RWPE1 (cell line): ENCODE measurements around the gene PTPRE.

Source experiments
- CTCF ChIA-PET: fragments of 350-600 bp; sonication (Branson Sonifier 250); formaldehyde crosslinking; extraction: SDS; loops from one replicate; lab custom pipeline; 2021; lab: Yijun Ruan, JAX
- POLR2A ChIA-PET: fragments of 400-600 bp; formaldehyde crosslinking; extraction: SDS; loops from one replicate; lab custom pipeline; 2020; ENCODE audit warnings: antibody characterized with exemption; ENCODE audit not compliant: low non-redundant PET; lab: Yijun Ruan, JAX
- DNase-seq: peaks from one replicate; pipeline ENCODE4 v3.0.0; 2012; ENCODE audit warnings: low spot score
- H3K27ac ChIP-seq: fragments of 450-650 bp; 2 replicates; pipeline ENCODE4 v1.5.1; 2017
- TF ChIP-seq, protein P1 (sequence below): fragments of 450-650 bp; conservative IDR thresholded peaks from 2 replicates; pipeline ENCODE4 v1.5.1; 2017; ENCODE audit warnings: low read depth, mild to moderate bottlenecking

The PTPRE gene

DNA sequence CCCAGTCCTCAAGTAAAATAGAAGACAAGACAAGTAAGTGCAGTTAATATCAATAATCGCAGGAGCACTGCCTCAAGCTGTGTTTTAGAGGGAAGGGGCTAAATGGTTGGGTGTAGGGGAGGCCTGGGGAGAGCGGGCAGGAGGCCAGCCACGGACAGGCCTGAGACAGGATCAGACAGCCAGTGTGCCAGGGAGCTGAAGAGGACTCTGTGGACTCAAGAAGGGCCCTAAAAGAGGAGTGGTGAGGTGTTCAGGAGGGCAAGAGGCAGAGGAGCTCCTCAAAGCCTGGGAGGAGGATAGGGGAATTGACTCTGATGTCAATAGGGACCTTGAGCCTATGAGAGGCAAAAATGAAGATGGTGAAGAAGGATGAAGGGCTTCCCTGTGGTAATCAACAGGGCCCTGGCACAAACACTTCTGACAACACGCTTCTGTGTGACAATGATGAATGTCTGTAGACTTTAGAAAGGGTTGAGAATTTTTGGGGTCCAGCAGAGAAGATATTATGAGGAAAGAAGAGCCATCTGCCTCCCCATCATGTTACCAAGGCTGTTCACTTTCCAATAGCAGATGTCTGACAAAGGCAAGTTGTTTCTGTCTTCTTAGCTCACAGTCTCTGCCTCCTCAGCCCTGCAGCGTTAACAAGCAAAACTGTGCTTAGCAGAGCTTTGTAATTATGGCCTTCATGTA lies 2.4 kb upstream of the PTPRE start:
- ChIA-PET CTCF (interaction anchor here (0.5 to 5.5 kb wide), 3 partner anchors 105 to 150 kb away, joined by 3 to 144 read pairs (median 4); no protein-coding TSS in a partner anchor), POLR2A (no interaction called here)
- H3K27ac ChIP-seq = no peak overlapping the region
- no peak for DNase-seq
- TF ChIP-seq, protein P1, sequence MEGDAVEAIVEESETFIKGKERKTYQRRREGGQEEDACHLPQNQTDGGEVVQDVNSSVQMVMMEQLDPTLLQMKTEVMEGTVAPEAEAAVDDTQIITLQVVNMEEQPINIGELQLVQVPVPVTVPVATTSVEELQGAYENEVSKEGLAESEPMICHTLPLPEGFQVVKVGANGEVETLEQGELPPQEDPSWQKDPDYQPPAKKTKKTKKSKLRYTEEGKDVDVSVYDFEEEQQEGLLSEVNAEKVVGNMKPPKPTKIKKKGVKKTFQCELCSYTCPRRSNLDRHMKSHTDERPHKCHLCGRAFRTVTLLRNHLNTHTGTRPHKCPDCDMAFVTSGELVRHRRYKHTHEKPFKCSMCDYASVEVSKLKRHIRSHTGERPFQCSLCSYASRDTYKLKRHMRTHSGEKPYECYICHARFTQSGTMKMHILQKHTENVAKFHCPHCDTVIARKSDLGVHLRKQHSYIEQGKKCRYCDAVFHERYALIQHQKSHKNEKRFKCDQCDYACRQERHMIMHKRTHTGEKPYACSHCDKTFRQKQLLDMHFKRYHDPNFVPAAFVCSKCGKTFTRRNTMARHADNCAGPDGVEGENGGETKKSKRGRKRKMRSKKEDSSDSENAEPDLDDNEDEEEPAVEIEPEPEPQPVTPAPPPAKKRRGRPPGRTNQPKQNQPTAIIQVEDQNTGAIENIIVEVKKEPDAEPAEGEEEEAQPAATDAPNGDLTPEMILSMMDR = no peak

DNA sequence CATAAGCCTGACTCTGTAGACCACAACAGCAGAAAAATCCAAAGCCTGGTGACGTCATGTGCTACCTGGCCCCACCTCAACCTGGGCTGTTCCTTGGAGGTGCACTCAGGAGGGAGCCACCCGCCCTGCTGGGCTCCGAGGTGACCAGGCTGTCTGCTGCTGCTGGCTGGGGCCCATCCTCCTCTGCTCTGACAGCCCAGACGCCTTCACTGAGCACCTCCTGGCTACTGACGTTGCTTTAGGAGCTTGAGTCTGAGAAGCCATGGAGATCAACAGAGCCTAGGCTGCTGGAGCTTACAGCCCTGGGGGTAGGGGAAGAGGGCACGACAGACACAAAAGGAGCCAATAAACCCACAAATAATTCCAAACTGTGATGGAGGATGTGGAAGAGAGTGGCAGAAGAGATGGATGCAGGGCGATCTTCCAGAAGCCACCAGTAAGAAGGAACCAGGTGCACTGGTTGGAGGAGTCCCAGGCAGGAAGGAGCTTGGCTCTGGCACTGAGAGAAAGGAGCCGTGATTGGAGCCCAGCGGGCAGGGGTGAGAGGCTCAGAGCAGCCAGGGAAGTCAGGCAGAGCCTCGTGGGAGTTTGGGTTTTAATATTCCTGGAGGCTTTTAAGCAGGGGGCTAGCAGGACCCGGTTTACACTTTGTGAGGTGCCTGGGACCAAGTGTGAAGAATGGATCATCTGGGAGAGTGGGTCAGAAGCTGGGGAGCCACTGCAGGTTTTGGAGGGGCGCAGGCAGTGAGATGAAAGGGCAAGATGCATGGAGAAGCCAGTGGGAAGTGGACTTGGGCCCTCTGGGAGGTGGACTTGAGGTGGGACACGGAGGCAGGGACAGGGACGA lies 1.7 kb upstream of the PTPRE start:
- DNase-seq = no peak
- POLR2A ChIA-PET = no interaction called here
- no peak overlapping the region for H3K27ac ChIP-seq
- TF ChIP-seq, protein P1 = no peak
- CTCF ChIA-PET = interaction anchor here (0.5 to 5.5 kb wide), 9 partner anchors 20 to 164 kb away, joined by 3 to 144 read pairs (median 4); no protein-coding TSS in a partner anchor

DNA sequence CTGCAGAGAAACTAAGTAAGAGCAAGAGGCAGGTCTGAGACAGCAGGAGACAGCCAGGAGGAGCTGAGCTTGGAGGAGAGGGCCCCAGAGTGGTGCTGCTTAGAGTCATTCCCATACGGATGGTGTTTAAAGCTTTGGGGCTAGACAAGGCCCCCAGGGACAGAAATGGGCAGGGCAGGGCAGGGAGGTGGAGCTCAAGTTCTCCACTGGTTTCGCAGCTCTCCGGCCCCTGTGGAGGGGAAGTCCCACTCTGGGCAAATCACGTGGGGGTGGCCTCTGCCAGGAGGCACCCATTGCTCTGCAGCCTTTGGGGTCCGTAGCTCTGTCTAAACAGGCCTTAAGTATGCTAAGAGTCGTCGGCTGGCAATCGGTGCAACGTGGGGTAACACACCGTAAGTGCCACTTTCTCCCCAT lies 1.0 kb upstream of the PTPRE start:
- DNase-seq = no peak
- TF ChIP-seq, protein P1 = no peak
- no peak overlapping the region for H3K27ac ChIP-seq
- CTCF ChIA-PET = interaction anchor here (0.5 to 5.5 kb wide), 12 partner anchors 19 to 260 kb away, joined by 3 to 144 read pairs (median 4); no protein-coding TSS in a partner anchor
- POLR2A ChIA-PET = no interaction called here

DNA sequence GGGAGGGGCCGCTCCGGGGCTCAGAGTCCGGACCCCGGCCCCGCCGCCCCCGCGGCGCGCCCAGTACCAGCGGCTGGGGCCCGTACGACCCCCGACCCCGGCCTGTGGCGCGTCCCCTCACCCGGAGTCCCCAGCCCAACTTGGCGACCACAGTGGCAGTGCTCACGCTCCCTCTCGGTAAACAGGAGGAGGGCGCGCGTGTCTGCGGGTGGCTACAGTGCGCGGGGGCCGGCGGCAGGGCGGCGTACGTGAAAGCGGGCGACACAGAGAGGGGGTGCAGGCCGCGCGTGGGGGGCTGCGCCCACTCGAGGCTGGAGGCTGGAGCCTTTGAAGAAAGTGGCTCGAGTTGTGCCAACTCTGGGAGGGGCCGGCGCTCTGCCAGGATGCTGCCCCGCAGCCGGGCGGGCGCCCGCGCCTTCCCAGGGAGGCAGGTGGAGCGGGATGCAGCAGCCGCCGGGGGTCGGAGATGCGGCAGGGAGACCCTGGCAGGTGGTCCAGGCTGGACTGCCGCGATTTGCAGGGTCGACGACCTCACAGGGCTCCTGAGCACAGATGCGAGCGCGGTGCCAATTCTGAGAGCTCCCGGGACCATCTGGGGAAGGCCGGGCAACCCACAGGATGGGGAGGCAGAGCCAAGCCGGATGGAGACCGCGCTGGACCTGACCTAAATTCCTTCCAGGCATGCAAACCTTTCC lies 655 bp downstream of the PTPRE start:
- TF ChIP-seq, protein P1 = no peak
- POLR2A ChIA-PET = interaction anchor here (0.9 kb wide), 1 partner anchor 141 kb away, joined by 3 read pairs; no protein-coding TSS in a partner anchor
- peak overlapping the region; percentile 74 for H3K27ac ChIP-seq
- peak; percentile 15 for DNase-seq
- CTCF ChIA-PET = interaction anchor here (0.5 to 5.5 kb wide), 25 partner anchors 12 to 1514 kb away, joined by 3 to 144 read pairs (median 5); no protein-coding TSS in a partner anchor

DNA sequence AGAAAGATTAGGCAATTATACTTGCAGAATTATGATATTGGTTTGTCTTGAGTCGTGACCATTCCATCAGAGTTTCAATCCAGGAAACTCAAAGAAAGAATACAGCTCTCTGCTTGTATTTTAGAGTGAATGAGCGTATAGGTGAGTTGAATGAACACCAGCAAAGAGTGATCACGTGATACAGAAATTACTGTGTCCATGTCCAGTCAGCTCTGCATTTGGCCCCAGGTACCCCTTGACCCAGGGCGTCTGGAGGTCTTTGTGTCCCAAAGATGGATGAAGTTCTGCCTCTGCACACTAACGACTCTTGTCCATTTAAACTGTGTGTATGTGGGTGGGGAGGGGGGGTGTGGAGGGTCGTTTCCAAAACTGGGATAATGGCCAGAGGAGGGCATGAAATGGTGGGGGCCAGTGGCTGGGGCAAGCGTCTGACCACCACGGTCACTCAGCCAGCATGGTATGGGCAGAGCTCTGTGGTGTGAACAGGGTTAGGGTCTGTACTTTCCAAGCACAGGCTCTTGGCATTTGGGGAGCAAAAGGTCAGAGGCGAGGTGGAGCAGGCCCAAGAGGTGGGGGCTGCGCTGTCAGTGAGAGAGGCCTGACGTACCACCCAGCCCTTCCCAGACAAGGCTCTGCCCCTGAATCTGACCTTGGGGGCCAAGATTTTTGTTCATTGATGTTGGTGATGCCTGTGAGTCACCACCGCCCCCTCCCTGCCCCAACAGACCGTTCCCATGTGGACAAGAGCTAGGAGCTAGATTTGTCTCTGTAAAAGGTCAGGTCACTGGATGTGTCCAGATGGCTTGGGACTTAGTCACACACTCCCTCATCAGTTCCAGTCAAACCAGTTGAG lies 1.4 kb downstream of the PTPRE start:
- TF ChIP-seq, protein P1 = no peak
- peak overlapping the region; percentile 74 for H3K27ac ChIP-seq
- ChIA-PET POLR2A (interaction anchor here (1.2 kb wide), 1 partner anchor 103 kb away, joined by 3 read pairs; no protein-coding TSS in a partner anchor), CTCF (interaction anchor here (0.6 to 5.5 kb wide), 5 partner anchors 59 to 161 kb away, joined by 3 to 144 read pairs (median 7); no protein-coding TSS in a partner anchor)
- peak; percentile 53 for DNase-seq
